Measurements from ENCODE around the gene CAMK2G. TPM values are rescaled to one million over a fixed set of nuclear protein-coding genes. Genes with fewer than 3 reads are reported as not detected.

The CAMK2G gene
- total and polyA plus RNA-seq, 5 donors from 2014 or later, result 4.3 to 58.8 (median 4.9) TPM

DNA sequence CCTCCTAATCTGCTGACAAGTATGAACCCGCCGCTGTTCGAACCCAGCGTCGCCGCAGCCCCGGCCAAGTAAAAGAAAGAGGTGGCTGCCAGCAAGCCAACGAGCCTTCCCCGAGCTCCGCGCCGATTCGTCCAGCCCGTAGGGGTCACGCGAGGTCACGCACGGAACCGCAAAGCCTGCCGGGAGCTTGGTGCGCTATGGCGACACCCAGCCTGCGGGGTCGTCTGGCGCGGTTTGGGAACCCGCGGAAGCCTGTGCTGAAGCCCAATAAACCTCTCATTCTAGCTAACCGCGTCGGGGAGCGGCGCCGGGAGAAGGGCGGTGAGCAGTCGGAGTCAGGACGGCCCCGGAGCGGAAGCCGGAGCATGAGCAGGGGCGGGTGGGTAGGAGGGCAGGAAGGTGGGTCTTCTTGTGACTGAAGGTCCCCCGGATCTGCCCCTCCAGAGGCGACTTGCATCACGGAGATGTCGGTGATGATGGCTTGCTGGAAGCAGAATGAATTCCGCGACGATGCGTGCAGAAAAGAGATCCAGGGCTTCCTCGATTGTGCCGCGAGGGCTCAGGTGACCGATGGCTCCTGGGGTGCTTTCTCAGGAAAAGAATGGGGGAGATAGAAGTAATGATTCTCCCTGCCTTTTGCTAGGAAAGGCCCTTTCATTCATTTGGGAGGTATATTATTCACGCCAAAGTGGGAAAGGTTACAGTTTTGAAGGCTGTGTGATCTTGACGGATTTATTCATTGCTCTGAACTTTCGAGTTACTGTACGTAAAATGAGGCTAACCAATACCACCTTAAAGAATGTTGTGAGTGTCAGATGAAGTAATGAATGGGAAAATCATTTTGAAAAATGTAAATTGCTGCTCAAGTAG is 92.2 kb downstream of the CAMK2G start, which contains the start of gene CHCHD1:
TSS of gene CHCHD1 (plus strand) at position 170 of the 870 bp plus-strand sequence. CDS start at position 198, 28 bp downstream.
- H3K9me3 Mint-ChIP-seq, result no peaks in the 10 kb centered on the region
- peaks cover under 1% of the 10 kb centered on the region for H3K36me3 Mint-ChIP-seq
- peaks cover 34 to 69% (median 46%) of the 10 kb centered on the region in 4 donors for H3K4me1 Mint-ChIP-seq

DNA sequence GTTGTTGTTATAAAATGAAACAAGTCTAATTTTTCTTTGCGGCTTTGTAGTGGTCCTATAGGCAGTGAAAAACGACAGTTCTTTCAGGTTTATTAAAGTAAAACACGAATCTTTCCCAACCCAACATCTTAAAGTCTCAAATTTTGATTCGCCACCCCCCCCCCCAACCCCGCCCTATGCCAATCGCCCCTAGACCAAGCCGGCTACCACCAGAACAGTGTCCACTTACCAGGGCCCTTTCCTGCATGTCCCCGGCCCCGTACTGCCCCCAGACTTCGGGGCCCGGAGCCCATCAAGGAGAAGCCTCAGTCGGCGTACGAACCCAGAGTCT is 92.8 kb downstream of the CAMK2G start:
- no peak for DNase-seq
- Histone ChIP-seq H3K36me3 (ENCODE audit: control insufficient read depth, insufficient read depth, low read length) (peaks cover 15% of the 10 kb centered on the region), H3K9me3 (ENCODE audit: control insufficient read depth in 2 of 2, low read length in 2 of 2) (no peaks in the 10 kb centered on the region), H3K27ac (ENCODE audit: insufficient read depth, low read length, poor library complexity, severe bottlenecking) (peak overlapping the region; percentile 85), H3K27me3 (ENCODE audit: control insufficient read depth, insufficient read depth, low read length) (no peaks in the 10 kb centered on the region), H3K4me1 (ENCODE audit: control insufficient read depth, insufficient read depth, low read length, poor library complexity, severe bottlenecking) (peaks cover 48% of the 10 kb centered on the region), H3K4me3 (ENCODE audit: low read depth, low read length) (peak overlapping the region; percentile 92)
- no peak for ATAC-seq (ENCODE audit: low read depth in 2 of 2)
- Mint-ChIP-seq H3K9me3 (no peaks in the 10 kb centered on the region), H3K4me3 (peak overlapping the region; percentile 95 to 100 (median 98)), H3K4me1 (peaks cover 35 to 68% (median 47%) of the 10 kb centered on the region in 4 donors), H3K27me3 (peaks cover 9% of the 10 kb centered on the region), H3K27ac (peak overlapping the region; percentile 93 to 100 (median 99)), H3K36me3 (peaks cover 4% of the 10 kb centered on the region)

More for the DNA sequence above, 92.2 kb downstream of the CAMK2G start, which contains the start of gene CHCHD1:
- H3K4me3 Mint-ChIP-seq, result peak within 1 kb of the TSS; percentile 95 to 100 (median 98)
- peaks cover 51% of the 10 kb centered on the region for H3K4me1 ChIP-seq (ENCODE audit: control insufficient read depth, insufficient read depth, low read length, poor library complexity, severe bottlenecking)
- no peaks in the 10 kb centered on the region for H3K9me3 ChIP-seq (ENCODE audit: control insufficient read depth in 2 of 2, low read length in 2 of 2)
- ATAC-seq (ENCODE audit: low read depth in 2 of 2), result peak; percentile 70 to 71
- no peaks in the 10 kb centered on the region for H3K27me3 ChIP-seq (ENCODE audit: control insufficient read depth, insufficient read depth, low read length)
- peak within 1 kb of the TSS; percentile 92 for H3K4me3 ChIP-seq (ENCODE audit: low read depth, low read length)
- peak within 1 kb of the TSS; percentile 85 for H3K27ac ChIP-seq (ENCODE audit: insufficient read depth, low read length, poor library complexity, severe bottlenecking)
- H3K27me3 Mint-ChIP-seq, result peaks cover 9% of the 10 kb centered on the region
- H3K36me3 ChIP-seq (ENCODE audit: control insufficient read depth, insufficient read depth, low read length), result peaks cover 11% of the 10 kb centered on the region
- peak within 1 kb of the TSS; percentile 93 to 100 (median 99) for H3K27ac Mint-ChIP-seq
- peak; percentile 88 to 92 (median 88) for DNase-seq

DNA sequence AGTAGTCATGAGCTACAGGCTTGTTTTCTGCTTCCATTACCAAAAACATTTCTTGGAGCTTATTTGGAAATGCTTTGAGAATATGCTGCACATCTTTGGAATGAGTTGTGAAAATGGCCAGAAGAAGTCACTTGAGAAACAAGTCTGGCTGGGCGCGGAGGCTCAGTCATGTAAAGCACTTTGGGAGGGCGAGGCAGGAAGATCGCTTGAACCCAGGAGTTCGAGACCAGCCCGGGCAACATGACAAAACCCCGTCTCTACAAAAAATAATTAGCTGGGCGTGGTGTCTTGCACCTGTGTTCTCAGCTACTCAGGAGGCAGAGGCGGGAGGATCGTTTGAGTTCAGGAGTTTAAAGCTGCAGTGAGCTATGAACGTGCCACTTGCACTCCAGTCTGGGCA is 93.4 kb downstream of the CAMK2G start:
- Histone ChIP-seq H3K36me3 (ENCODE audit: control insufficient read depth, insufficient read depth, low read length) (peaks cover 19% of the 10 kb centered on the region), H3K9me3 (ENCODE audit: control insufficient read depth in 2 of 2, low read length in 2 of 2) (no peaks in the 10 kb centered on the region), H3K4me1 (ENCODE audit: control insufficient read depth, insufficient read depth, low read length, poor library complexity, severe bottlenecking) (peaks cover 42% of the 10 kb centered on the region), H3K27me3 (ENCODE audit: control insufficient read depth, insufficient read depth, low read length) (no peaks in the 10 kb centered on the region), H3K4me3 (ENCODE audit: low read depth, low read length) (peak overlapping the region; percentile 92), H3K27ac (ENCODE audit: insufficient read depth, low read length, poor library complexity, severe bottlenecking) (peak overlapping the region; percentile 85)
- ATAC-seq (ENCODE audit: low read depth in 2 of 2) (no peak), DNase-seq (peak in 1 of 3 donors; percentile 36)
- Mint-ChIP-seq H3K27ac (peak overlapping the region in 2 of 3 donors; percentile 93 to 99), H3K4me3 (peak overlapping the region; percentile 95 to 100 (median 98)), H3K9me3 (no peaks in the 10 kb centered on the region), H3K27me3 (peaks cover 6% of the 10 kb centered on the region), H3K36me3 (peaks cover 4% of the 10 kb centered on the region), H3K4me1 (peaks cover 30 to 62% (median 41%) of the 10 kb centered on the region in 4 donors)

DNA sequence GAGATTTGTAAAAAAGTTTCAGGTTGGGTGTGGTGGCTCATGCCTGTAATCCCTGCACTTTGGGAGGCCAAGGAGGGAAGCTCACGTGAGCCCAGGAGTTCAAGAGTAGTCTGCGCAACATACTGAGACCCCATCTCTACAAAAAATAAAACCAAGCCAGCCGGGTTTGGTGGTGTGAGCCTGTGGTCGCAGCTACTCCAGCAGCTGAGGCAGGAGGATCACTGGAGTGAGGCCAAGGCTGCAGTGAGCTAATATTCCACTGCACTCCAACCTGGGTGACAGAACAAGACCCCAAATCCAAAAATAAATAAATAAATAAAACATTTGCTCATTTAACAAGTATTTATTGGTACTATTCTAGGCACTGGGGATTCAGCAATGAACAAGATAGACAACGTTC is 94.1 kb downstream of the CAMK2G start:
- Histone ChIP-seq H3K9me3 (ENCODE audit: control insufficient read depth in 2 of 2, low read length in 2 of 2) (no peaks in the 10 kb centered on the region), H3K4me3 (ENCODE audit: low read depth, low read length) (peak overlapping the region; percentile 92), H3K4me1 (ENCODE audit: control insufficient read depth, insufficient read depth, low read length, poor library complexity, severe bottlenecking) (peaks cover 47% of the 10 kb centered on the region), H3K36me3 (ENCODE audit: control insufficient read depth, insufficient read depth, low read length) (peaks cover 24% of the 10 kb centered on the region), H3K27me3 (ENCODE audit: control insufficient read depth, insufficient read depth, low read length) (no peaks in the 10 kb centered on the region), H3K27ac (ENCODE audit: insufficient read depth, low read length, poor library complexity, severe bottlenecking) (no peak overlapping the region)
- Mint-ChIP-seq H3K36me3 (peaks cover 11% of the 10 kb centered on the region), H3K27me3 (peaks cover 4% of the 10 kb centered on the region), H3K27ac (peak overlapping the region; percentile 15 to 93 (median 52)), H3K4me3 (peak overlapping the region; percentile 66 to 100 (median 97)), H3K9me3 (no peaks in the 10 kb centered on the region), H3K4me1 (peaks cover 35 to 65% (median 45%) of the 10 kb centered on the region in 4 donors)
- no peak for ATAC-seq (ENCODE audit: low read depth in 2 of 2)
- DNase-seq, result no peak

DNA sequence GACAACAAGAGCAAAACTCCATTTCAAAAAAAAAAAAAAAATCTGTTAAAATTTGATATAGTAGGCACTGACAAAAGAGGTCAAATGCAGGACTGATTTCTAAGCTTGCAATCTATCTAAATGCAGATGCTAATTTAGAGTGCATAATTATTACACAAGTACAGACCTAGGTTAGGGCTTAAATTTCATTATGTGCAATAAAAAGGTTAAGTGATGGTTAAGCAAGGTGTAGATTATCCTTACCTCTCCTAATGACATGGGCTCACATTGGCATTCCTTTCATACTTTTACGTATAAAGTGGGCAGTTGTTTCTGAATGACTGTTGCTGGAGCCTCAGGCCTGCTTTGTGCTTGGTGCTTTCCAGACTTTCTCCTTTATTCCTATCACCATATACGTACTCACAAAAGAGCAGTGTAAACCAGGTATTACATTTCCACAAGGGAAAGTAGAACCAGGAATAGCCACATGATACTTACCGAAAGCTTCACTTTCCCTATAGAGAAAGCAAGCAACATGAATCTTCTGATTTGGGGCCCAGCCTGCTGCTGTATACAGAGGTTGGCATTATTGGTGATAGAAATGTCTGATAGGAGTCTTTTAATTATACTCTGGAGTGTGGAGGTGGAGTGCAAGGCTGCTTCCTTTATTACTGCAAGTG is 94.7 kb downstream of the CAMK2G start:
- Histone ChIP-seq H3K4me1 (ENCODE audit: control insufficient read depth, insufficient read depth, low read length, poor library complexity, severe bottlenecking) (peaks cover 49% of the 10 kb centered on the region), H3K27ac (ENCODE audit: insufficient read depth, low read length, poor library complexity, severe bottlenecking) (no peak overlapping the region), H3K36me3 (ENCODE audit: control insufficient read depth, insufficient read depth, low read length) (peaks cover 24% of the 10 kb centered on the region), H3K27me3 (ENCODE audit: control insufficient read depth, insufficient read depth, low read length) (no peaks in the 10 kb centered on the region), H3K9me3 (ENCODE audit: control insufficient read depth in 2 of 2, low read length in 2 of 2) (no peaks in the 10 kb centered on the region), H3K4me3 (ENCODE audit: low read depth, low read length) (peak overlapping the region; percentile 29)
- Mint-ChIP-seq H3K4me1 (peaks cover 38 to 65% (median 46%) of the 10 kb centered on the region in 4 donors), H3K27ac (peak overlapping the region in 2 of 3 donors; percentile 15 to 93), H3K36me3 (peaks cover 12% of the 10 kb centered on the region), H3K9me3 (no peaks in the 10 kb centered on the region), H3K27me3 (no peaks in the 10 kb centered on the region), H3K4me3 (peak overlapping the region; percentile 54 to 100 (median 80))
- ATAC-seq (ENCODE audit: low read depth in 2 of 2) (no peak), DNase-seq (no peak)

DNA sequence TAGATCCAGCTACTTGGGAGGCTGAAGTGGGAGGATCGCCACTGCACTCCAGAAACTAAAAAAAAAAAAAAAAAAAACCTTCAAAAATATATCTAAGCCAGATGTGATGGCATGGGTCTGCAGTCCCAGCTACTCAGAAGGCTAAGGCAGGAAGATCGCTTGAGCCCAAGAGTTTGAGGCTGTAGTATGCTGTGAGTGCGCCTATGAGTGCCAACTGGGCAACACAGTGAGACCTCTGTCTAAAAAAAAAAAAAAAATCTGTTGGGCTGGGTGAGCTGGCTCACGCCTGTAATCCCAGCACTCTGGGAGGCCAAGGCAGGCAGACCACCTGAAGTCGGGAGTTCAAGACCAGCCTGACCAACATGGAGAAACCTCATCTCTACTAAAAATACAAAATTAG is 95.3 kb downstream of the CAMK2G start:
- H3K27me3 ChIP-seq (ENCODE audit: control insufficient read depth, insufficient read depth, low read length), result no peaks in the 10 kb centered on the region
- DNase-seq, result no peak
- peaks cover 54% of the 10 kb centered on the region for H3K4me1 ChIP-seq (ENCODE audit: control insufficient read depth, insufficient read depth, low read length, poor library complexity, severe bottlenecking)
- Mint-ChIP-seq H3K27ac (peak overlapping the region in 1 of 3 donors; percentile 93), H3K4me1 (peaks cover 43 to 65% (median 50%) of the 10 kb centered on the region in 4 donors), H3K4me3 (peak overlapping the region in 2 of 4 donors; percentile 58 to 95), H3K27me3 (no peaks in the 10 kb centered on the region), H3K9me3 (no peaks in the 10 kb centered on the region), H3K36me3 (peaks cover 12% of the 10 kb centered on the region)
- H3K4me3 ChIP-seq (ENCODE audit: low read depth, low read length), result no peak overlapping the region
- H3K9me3 ChIP-seq (ENCODE audit: control insufficient read depth in 2 of 2, low read length in 2 of 2), result no peaks in the 10 kb centered on the region
- no peak overlapping the region for H3K27ac ChIP-seq (ENCODE audit: insufficient read depth, low read length, poor library complexity, severe bottlenecking)
- peaks cover 24% of the 10 kb centered on the region for H3K36me3 ChIP-seq (ENCODE audit: control insufficient read depth, insufficient read depth, low read length)
- ATAC-seq (ENCODE audit: low read depth in 2 of 2), result no peak

DNA sequence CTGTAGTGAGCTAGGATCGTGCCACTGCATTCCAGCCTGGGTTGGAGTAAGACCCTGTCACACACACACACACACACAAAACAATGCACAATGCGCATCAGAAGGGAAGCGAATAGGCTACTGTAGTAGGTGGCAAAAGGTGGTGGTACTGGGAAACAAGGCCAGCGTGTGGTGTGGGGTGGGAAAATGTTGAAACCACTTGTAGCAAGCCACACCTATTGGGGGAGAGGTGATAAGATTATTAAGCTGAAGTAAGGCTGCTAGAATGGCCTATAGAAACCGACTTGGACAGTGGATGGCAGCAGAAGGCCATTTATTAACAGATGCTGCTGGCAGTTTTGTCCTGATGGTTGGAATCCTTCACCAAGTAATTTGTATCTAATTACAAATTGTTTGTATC is 99.7 kb downstream of the CAMK2G start:
- no peak for DNase-seq
- peak overlapping the region; percentile 95 for H3K27ac ChIP-seq (ENCODE audit: insufficient read depth, low read length, poor library complexity, severe bottlenecking)
- peaks cover 26 to 61% (median 36%) of the 10 kb centered on the region in 4 donors for H3K4me1 Mint-ChIP-seq

More for the DNA sequence above, 99.7 kb downstream of the CAMK2G start:
- ATAC-seq (ENCODE audit: low read depth in 2 of 2), result no peak
- Mint-ChIP-seq H3K4me3 (peak overlapping the region; percentile 89 to 100 (median 96)), H3K9me3 (peaks cover 0 to 2% (median 0%) of the 10 kb centered on the region in 7 donors), H3K27me3 (no peaks in the 10 kb centered on the region), H3K27ac (peak overlapping the region; percentile 80 to 94 (median 94)), H3K36me3 (peaks cover 25% of the 10 kb centered on the region)
- peaks cover 33% of the 10 kb centered on the region for H3K36me3 ChIP-seq (ENCODE audit: control insufficient read depth, insufficient read depth, low read length)
- peak overlapping the region; percentile 91 for H3K4me3 ChIP-seq (ENCODE audit: low read depth, low read length)
- no peaks in the 10 kb centered on the region for H3K9me3 ChIP-seq (ENCODE audit: control insufficient read depth in 2 of 2, low read length in 2 of 2)
- H3K4me1 ChIP-seq (ENCODE audit: control insufficient read depth, insufficient read depth, low read length, poor library complexity, severe bottlenecking), result peaks cover 38% of the 10 kb centered on the region
- no peaks in the 10 kb centered on the region for H3K27me3 ChIP-seq (ENCODE audit: control insufficient read depth, insufficient read depth, low read length)

Data from CD4-positive, CD25-positive, alpha-beta regulatory T cell (primary cell).